HL-60 (cell line): Measurements from ENCODE around the gene SLC22A8.

Source experiments
- DNase-seq, 2 experiments: peaks; one replicate each; pipeline ENCODE4 v3.0.0-alpha.2; 2010 to 2020; ENCODE audit warnings: low read depth in 1 of 2, low spot score in 1 of 2
- H3K27ac ChIP-seq: fragments of 250-450 bp; sonication (Bioruptor Pico); replicated peaks from 2 replicates; pipeline ENCODE4 v1.5.1; 2020; ENCODE audit warnings: mild to moderate bottlenecking, moderate library complexity
- H3K27me3 ChIP-seq: fragments of 250-450 bp; sonication (Bioruptor Pico); 2 replicates; pipeline ENCODE4 v1.5.1; 2021; ENCODE audit warnings: mild to moderate bottlenecking, moderate library complexity; ENCODE audit not compliant: insufficient read depth, poor library complexity, severe bottlenecking
- H3K4me3 ChIP-seq: replicated peaks from 2 replicates; pipeline ENCODE4 v1.5.1; 2011; ENCODE audit warnings: mild to moderate bottlenecking, control low read depth, low read length; ENCODE audit not compliant: insufficient read depth
- CTCF ChIP-seq: IDR thresholded peaks from one replicate; pipeline ENCODE4 v1.5.1; 2011; ENCODE audit warnings: low read length, control low read depth, inconsistent platforms; ENCODE audit not compliant: insufficient read depth
- GABPA ChIP-seq: IDR thresholded peaks from 2 replicates; pipeline ENCODE4 v1.6.1; 2012; ENCODE audit warnings: low read depth
- POLR2AphosphoS5 ChIP-seq: IDR thresholded peaks from 2 replicates; pipeline ENCODE4 v1.6.1; 2012; ENCODE audit warnings: low read depth
- REST ChIP-seq: IDR thresholded peaks from 2 replicates; pipeline ENCODE4 v1.6.1; 2012; ENCODE audit warnings: low read depth; ENCODE audit not compliant: insufficient replicate concordance
- SPI1 ChIP-seq: IDR thresholded peaks from 2 replicates; pipeline ENCODE4 v1.6.1; 2012; ENCODE audit warnings: low read depth, mild to moderate bottlenecking, borderline replicate concordance

The SLC22A8 gene

GRCh38 chr11:63020671-63021291, 5.1 kb upstream of the SLC22A8 start:
- TF ChIP-seq GABPA (no peak), CTCF (peak; percentile 20)
- no peak for DNase-seq
- Histone ChIP-seq H3K27me3 (peaks cover 3% of the 10 kb centered on the region), H3K27ac (no peak overlapping the region), H3K4me3 (no peak overlapping the region)

GRCh38 chr11:63019506-63019905, 3.9 kb upstream of the SLC22A8 start:
- no peak overlapping the region for H3K4me3 ChIP-seq
- H3K27ac ChIP-seq, result no peak overlapping the region
- TF ChIP-seq CTCF (no peak), SPI1 (no peak), GABPA (no peak), POLR2AphosphoS5 (no peak), REST (no peak)
- H3K27me3 ChIP-seq, result peaks cover 3% of the 10 kb centered on the region
- DNase-seq, result no peak

- DNase-seq, result no peak
- H3K4me3 ChIP-seq, result no peak overlapping the region
- H3K27ac ChIP-seq, result no peak overlapping the region
- H3K27me3 ChIP-seq, result peaks cover 3% of the 10 kb centered on the region
- no peak for TF ChIP-seq REST
- no peak for TF ChIP-seq SPI1
- TF ChIP-seq POLR2AphosphoS5, result no peak
- no peak for TF ChIP-seq CTCF
- no peak for TF ChIP-seq GABPA
These were observed 1.8 kb upstream of the SLC22A8 start for GRCh38 chr11:63017306-63017974.
